Spinal cord (tissue), 10 donors: Measurements from ENCODE around the gene TRPM3. TPM values are rescaled to one million over a fixed set of nuclear protein-coding genes. Genes with fewer than 3 reads are reported as not detected.
A peak's percentile ranks its signal among the peaks of the same experiment; 100 is the strongest.

Experiments used
- DNase-seq, 6 donors: peaks; one replicate each; pipeline versions ENCODE4 v3.0.0 to v3.0.0-alpha.2; 2013 to 2015; ENCODE audit warnings: low spot score in 6 of 6, low read depth in 4 of 6
- H3K27ac ChIP-seq: one replicate; pipeline ENCODE4 v1.5.1; 2013; ENCODE audit warnings: low read depth, low read length, control low read depth
- H3K27me3 ChIP-seq: one replicate; pipeline ENCODE4 v1.6.1; 2013; ENCODE audit warnings: low read length; ENCODE audit not compliant: control insufficient read depth, insufficient read depth
- H3K36me3 ChIP-seq: one replicate; pipeline ENCODE4 v1.6.1; 2013; ENCODE audit warnings: low read length; ENCODE audit not compliant: control insufficient read depth, insufficient read depth
- H3K4me1 ChIP-seq: one replicate; pipeline ENCODE4 v1.6.1; 2013; ENCODE audit warnings: low read length; ENCODE audit not compliant: control insufficient read depth, insufficient read depth
- H3K4me3 ChIP-seq: one replicate; pipeline ENCODE4 v1.5.1; 2013; ENCODE audit warnings: low read depth, low read length, control low read depth
- H3K9me3 ChIP-seq: one replicate; pipeline ENCODE4 v1.6.1; 2013; ENCODE audit warnings: low read length; ENCODE audit not compliant: control insufficient read depth, insufficient read depth
- WGBS: methylation state at CpG from one replicate; pipeline ENCODE4 v1.1.5; 2013; ENCODE audit warnings: missing lambda C conversion rate; ENCODE audit not compliant: insufficient coverage; 5-methylcytosine and 5-hydroxymethylcytosine counted together
- polyA plus RNA-seq, 2 donors: library from polyadenylated mRNA; unstranded; fragments of 120-200 nt; gene quantifications; one replicate each; pipeline ENCODE4 v1.2.1, GENCODE V29; 2013; ENCODE audit not compliant: insufficient read length in 2 of 2
- total RNA-seq, 2 donors: library from RNA; depleted of rRNA in 1 of 2; stranded (reverse); fragments of 120-200 nt in 1 of 2; fragments of >200 nt in 1 of 2; gene quantifications; one replicate each; pipeline versions ENCODE4 v1.2.3 to v1.2.4, GENCODE V29; 2013 to 2014
- donor health status: healthy.

Gene TRPM3
- total and polyA plus RNA-seq, 4 donors, result 16.7 to 198 (median 37.6) TPM

DNA sequence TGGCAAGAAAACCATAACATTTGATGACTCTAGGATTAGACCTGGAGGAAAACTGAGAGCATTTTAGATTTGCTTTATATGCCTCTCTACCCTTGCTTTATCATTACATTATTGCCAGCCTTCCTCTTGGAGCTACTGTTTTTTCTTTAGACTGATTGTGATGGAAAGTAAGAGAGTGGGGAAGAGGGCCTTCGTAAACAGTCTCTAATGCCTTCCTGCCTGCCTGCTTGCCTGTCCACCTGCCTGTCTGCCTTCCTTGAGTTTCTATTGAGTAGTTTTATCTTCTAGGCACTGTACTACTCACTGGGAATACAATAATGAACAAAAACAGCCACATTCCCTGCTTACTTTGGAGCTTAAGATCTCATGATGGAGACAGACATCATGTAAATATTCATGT is 189.3 kb downstream of the TRPM3 start:
- Histone ChIP-seq H3K36me3 (no peaks in the 10 kb centered on the region), H3K9me3 (no peaks in the 10 kb centered on the region), H3K27ac (no peak overlapping the region), H3K4me1 (no peaks in the 10 kb centered on the region), H3K27me3 (no peaks in the 10 kb centered on the region), H3K4me3 (no peak overlapping the region)
- no peak for DNase-seq
- WGBS, result no CpG with 5 or more reads among the region's 1 CpG

DNA sequence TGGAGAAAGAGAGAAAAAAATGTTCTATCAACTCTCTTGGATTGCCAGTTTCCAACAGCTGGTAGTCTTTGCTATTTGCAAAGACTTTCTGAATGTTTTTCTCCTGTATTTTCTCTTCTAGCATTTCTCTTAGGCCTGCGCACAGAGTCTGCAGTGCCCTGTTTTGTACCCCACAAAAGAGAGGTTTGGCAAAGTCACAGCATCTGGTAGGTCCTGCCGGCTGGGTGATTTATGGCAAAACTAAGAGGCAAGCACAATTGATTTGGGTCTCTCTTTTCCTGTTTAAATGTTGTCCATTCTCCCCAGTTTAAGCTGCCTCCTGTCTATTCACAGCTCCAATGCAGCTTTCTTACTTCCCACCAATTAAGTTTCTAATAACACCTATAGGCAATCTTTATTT is 193.9 kb downstream of the TRPM3 start:
- Histone ChIP-seq H3K27ac (no peak overlapping the region), H3K9me3 (no peaks in the 10 kb centered on the region), H3K4me1 (no peaks in the 10 kb centered on the region), H3K36me3 (no peaks in the 10 kb centered on the region), H3K4me3 (no peak overlapping the region), H3K27me3 (no peaks in the 10 kb centered on the region)
- 20% methylated on average over 2 of the region's 2 CpGs for WGBS
- DNase-seq, result peak in 2 of 6 donors; percentile 47 to 48

DNA sequence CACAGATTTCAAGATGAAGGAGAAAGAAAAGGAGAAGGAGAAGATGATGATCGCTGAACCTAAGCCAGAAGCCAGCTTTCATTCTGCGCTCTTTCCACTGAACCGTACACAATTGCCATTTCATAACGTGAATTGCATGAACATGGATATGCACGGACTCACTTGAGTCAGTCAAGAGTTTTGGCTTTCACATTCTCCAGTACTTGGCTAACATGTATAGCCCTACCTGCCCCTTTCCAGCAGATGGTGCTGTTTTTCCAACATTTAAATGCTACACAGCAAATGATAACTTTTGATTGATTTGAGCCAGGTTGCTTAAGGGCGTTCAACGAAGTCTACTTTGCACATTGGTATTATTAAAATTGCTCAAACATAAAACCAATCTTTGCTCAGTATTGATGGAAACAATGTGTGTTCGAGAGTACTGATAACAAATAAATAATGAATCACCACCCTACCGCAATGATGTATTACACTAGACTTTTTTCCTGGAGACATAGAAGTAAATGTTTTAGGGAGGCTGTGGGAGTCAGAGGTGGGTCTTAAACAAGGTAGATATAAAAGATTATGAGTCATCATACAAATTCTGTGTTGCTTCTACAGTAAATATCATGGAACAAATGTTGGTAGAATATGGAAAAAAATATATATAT is 196.4 kb downstream of the TRPM3 start:
- H3K9me3 ChIP-seq, result no peaks in the 10 kb centered on the region
- H3K27me3 ChIP-seq, result no peaks in the 10 kb centered on the region
- no peak overlapping the region for H3K27ac ChIP-seq
- peak in 3 of 6 donors; percentile 44 to 81 (median 78) for DNase-seq
- H3K4me3 ChIP-seq, result no peak overlapping the region
- WGBS, result 27% methylated on average over 5 of the region's 9 CpGs
- no peaks in the 10 kb centered on the region for H3K4me1 ChIP-seq
- no peaks in the 10 kb centered on the region for H3K36me3 ChIP-seq

DNA sequence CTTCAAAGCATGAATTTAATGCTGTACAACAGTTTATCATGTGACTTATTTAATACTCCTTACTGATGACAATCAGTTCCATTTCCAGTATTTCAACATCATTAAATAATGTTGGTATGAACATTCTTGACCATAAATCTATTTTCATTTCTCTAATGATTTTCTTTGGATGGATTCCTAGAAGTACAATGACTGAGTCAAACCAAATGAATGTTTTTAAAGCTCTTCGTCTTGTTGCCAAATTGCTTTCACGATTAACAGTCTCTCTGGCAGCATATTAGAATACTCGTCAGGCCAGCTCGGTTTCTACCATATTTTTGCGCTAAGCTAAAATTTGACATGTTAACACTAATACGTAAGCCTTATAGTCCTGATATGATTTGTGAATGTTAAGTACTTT is 197.0 kb downstream of the TRPM3 start:
- WGBS, result 80% methylated on average over 1 of the region's 6 CpGs
- H3K36me3 ChIP-seq, result no peaks in the 10 kb centered on the region
- H3K27ac ChIP-seq, result no peak overlapping the region
- H3K27me3 ChIP-seq, result no peaks in the 10 kb centered on the region
- no peaks in the 10 kb centered on the region for H3K4me1 ChIP-seq
- DNase-seq, result peak in 2 of 6 donors; percentile 55 to 59
- H3K4me3 ChIP-seq, result no peak overlapping the region
- no peaks in the 10 kb centered on the region for H3K9me3 ChIP-seq

DNA sequence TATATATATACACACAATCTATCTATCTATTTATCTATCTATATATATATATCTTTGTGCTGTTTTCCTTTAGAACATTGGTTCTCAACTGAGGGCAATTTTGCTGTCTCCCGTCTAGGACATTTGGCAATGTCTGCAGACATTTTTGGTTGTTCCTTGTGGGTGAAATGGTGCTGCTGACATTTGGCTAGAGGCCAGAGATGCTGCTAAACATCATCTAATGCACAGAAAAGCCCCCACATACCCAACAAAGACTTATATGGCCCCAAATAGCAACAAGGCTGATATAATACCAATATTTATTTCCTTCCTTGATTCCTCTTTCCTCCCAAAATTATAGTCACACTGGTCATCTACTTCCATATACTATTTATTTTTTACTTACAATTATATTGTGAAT is 197.5 kb downstream of the TRPM3 start:
- H3K9me3 ChIP-seq, result no peaks in the 10 kb centered on the region
- no peaks in the 10 kb centered on the region for H3K36me3 ChIP-seq
- WGBS, result no CpG with 5 or more reads among the region's 1 CpG
- no peak overlapping the region for H3K4me3 ChIP-seq
- H3K4me1 ChIP-seq, result no peaks in the 10 kb centered on the region
- DNase-seq, result no peak
- no peak overlapping the region for H3K27ac ChIP-seq
- no peaks in the 10 kb centered on the region for H3K27me3 ChIP-seq

DNA sequence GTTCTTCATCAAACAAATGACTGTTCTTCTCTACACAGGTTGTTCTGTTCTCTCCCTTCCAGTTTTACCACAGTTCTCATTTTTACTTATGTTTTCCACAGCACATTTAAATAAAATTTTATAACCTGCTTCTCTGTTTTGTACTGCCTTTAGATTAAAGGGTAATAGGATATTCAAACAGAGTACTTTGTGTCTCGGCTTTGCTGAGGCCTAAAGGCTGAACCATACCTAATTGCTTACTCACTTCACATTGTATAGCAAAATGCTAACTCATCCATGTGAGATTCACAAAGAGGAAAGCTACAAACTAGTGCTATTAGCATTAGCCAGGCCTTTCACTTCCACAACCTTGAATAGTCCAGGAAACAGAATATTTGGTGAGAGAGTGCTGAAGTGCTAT is 200.3 kb downstream of the TRPM3 start:
- no CpG with 5 or more reads among the region's 1 CpG for WGBS

DNA sequence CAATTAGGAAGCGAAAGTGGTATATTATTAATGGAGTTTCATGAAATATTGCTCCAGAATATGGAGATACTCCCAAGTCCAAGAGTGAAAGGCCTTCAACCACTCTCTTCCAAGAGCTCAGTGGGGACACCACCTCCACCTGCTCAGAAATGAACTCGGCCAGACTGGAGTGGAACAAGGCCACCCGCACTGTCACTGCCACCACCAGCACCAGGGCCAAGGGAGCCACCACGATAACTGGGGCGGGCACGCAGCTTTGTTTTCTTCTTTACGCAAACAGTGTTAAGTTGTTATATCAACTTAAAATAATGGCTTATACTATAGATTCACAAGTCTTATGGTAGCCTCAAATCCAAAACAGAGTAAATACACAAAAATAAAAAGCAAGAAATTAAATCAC is 204.1 kb downstream of the TRPM3 start:
- no peaks in the 10 kb centered on the region for H3K4me1 ChIP-seq
- no peak for DNase-seq
- H3K4me3 ChIP-seq, result no peak overlapping the region
- WGBS, result 94% methylated on average over 2 of the region's 7 CpGs
- no peaks in the 10 kb centered on the region for H3K36me3 ChIP-seq
- no peaks in the 10 kb centered on the region for H3K9me3 ChIP-seq
- H3K27me3 ChIP-seq, result no peaks in the 10 kb centered on the region
- H3K27ac ChIP-seq, result no peak overlapping the region

More for the DNA sequence above, 200.3 kb downstream of the TRPM3 start:
- H3K9me3 ChIP-seq, result no peaks in the 10 kb centered on the region
- no peaks in the 10 kb centered on the region for H3K36me3 ChIP-seq
- H3K4me3 ChIP-seq, result no peak overlapping the region
- no peaks in the 10 kb centered on the region for H3K4me1 ChIP-seq
- H3K27ac ChIP-seq, result no peak overlapping the region
- no peak for DNase-seq
- no peaks in the 10 kb centered on the region for H3K27me3 ChIP-seq

DNA sequence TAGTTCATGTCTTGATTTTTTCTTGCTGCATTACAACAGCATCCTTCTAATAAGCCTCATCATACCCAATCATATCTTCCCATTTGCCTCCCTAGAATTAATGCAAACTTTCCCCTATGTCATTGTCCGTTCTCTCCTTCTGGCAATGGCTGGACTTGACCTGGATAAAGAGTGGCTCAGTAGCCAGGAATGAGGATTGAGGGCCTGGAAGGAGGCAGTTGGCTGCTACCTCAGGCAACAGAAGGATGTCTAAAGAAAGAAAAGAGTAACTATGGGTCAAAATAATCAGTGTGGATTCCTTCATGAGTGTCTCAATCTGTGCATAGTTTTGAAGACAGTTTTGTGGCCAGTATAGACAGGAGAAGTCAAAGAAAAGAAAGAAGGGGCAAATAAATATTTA is 209.6 kb downstream of the TRPM3 start:
- no peak overlapping the region for H3K4me3 ChIP-seq
- no peaks in the 10 kb centered on the region for H3K36me3 ChIP-seq
- H3K4me1 ChIP-seq, result no peaks in the 10 kb centered on the region
- DNase-seq, result no peak
- H3K9me3 ChIP-seq, result no peaks in the 10 kb centered on the region
- no peak overlapping the region for H3K27ac ChIP-seq
- no CpG with 5 or more reads among the region's 1 CpG for WGBS
- no peaks in the 10 kb centered on the region for H3K27me3 ChIP-seq

DNA sequence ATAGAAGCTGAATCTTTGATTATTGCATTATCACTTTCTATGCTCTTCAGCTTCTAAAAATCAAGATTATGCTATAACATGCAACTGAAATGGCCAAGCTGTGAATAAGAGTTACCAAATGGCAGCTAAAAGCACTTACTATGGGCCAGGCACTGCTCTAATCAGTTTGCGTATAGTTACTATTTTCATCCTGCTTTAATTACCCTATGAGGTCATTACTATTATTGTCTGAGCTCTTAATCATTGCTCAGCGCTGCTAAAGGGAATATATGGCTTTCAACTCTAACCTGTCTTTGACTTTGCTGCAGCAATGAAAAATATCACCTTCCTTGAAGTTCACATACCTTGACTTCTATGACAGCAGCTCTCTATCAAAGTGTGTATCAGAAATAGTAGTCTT is 210.8 kb downstream of the TRPM3 start:
- H3K4me3 ChIP-seq, result no peak overlapping the region
- H3K9me3 ChIP-seq, result no peaks in the 10 kb centered on the region
- no peaks in the 10 kb centered on the region for H3K36me3 ChIP-seq
- H3K27ac ChIP-seq, result no peak overlapping the region
- 100% methylated on average over 1 of the region's 2 CpGs for WGBS
- H3K27me3 ChIP-seq, result no peaks in the 10 kb centered on the region
- DNase-seq, result no peak
- H3K4me1 ChIP-seq, result no peaks in the 10 kb centered on the region

DNA sequence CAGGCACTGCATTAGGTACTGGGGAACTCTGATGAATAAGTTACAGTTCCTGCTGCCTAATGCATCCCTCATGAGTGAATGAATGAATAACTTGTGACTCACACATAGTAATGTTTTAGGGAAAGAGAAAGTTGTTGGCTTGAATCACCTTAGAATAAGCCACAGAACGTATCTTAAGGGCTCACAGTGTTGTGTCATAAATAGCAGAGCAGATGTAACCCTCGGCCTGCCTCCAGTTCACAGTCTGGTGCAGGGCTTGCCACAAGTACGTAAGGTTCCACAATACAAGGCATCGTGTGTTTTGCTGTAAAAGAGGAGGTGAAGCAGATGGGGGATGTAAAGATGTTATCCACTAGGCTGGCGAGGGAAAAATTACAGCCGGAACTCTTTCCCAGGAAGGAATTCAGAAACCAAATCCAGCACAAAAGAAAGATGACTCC is 218.7 kb downstream of the TRPM3 start:
- H3K4me1 ChIP-seq, result no peaks in the 10 kb centered on the region
- DNase-seq, result peak in 2 of 6 donors; percentile 57 to 67
- no peaks in the 10 kb centered on the region for H3K9me3 ChIP-seq
- no peaks in the 10 kb centered on the region for H3K36me3 ChIP-seq
- no peak overlapping the region for H3K4me3 ChIP-seq
- no peak overlapping the region for H3K27ac ChIP-seq
- no peaks in the 10 kb centered on the region for H3K27me3 ChIP-seq
- WGBS, result 11% methylated on average over 3 of the region's 6 CpGs
